HCT116 (cell line): ENCODE results near the gene GTPBP10. TPM values are rescaled to one million over a fixed set of nuclear protein-coding genes. Genes with fewer than 3 reads are reported as not detected.

Experiments
- ATAC-seq: fragments of 200-7000 bp; cut with Tn5 transposase; 2 replicates; pipeline ENCODE4 v1.9.1; 2020; ENCODE audit warnings: mild to moderate bottlenecking, moderate library complexity
- BruUV-seq: library from RNA; stranded (reverse); fragments of 400-500 nt; replicated peaks from 2 replicates; lab custom pipeline; 2021; lab: Mats Ljungman, UMichigan
- CTCF ChIA-PET: fragments of 300-600 bp; sonication (Branson Sonifier 250); formaldehyde crosslinking; loops from one replicate; lab custom pipeline; 2021; ENCODE audit warnings: antibody characterized with exemption; lab: Charles Lee
- POLR2A ChIA-PET: fragments of 300-600, 350-600 bp; sonication (Branson Sonifier 250); formaldehyde crosslinking; loops from one replicate; lab custom pipeline; 2021; ENCODE audit warnings: antibody characterized with exemption; lab: Charles Lee
- RAD21 ChIA-PET, 2 experiments: fragments of 300-600 bp; sonication (Branson Sonifier 250); formaldehyde crosslinking; loops; one replicate each; lab custom pipeline; 2023; ENCODE audit warnings: low total read pairs in 2 of 2; ENCODE audit not compliant: uncharacterized antibody in 2 of 2, unreplicated experiment in 2 of 2, low non-redundant PET in 1 of 2; lab: Charles Lee
- DNase-seq: peaks from one replicate; pipeline ENCODE4 v3.0.0-alpha.2; 2010; ENCODE audit warnings: low read depth, low spot score
- H2AFZ ChIP-seq: fragments of 200-600 bp; shearing (Covaris generic), sonication (generic); 2 replicates; pipeline ENCODE4 v1.6.1; 2017; ENCODE audit warnings: low read depth, mixed run types, mixed read lengths, antibody characterized with exemption, low read length; ENCODE audit not compliant: poor library complexity, severe bottlenecking
- H3K27ac ChIP-seq: 2 replicates; pipeline ENCODE4 v1.5.1; 2012; ENCODE audit warnings: low read depth, low read length
- H3K27me3 ChIP-seq: fragments of 200-600 bp; sonication (generic); 2 replicates; pipeline ENCODE4 v1.6.1; 2016; ENCODE audit warnings: mixed run types, low read length, mixed read lengths; ENCODE audit not compliant: insufficient read depth
- H3K36me3 ChIP-seq, 2 experiments: fragments of 200-500 bp in 1 of 2; fragments of 200-600 bp in 1 of 2; sonication (Bioruptor generic) in 1 of 2; sonication (generic) in 1 of 2; 2 replicates each; pipeline versions ENCODE4 v1.5.1 to v1.6.1; 2014 to 2016; ENCODE audit warnings: low read length in 2 of 2, inconsistent platforms in 1 of 2, mixed read lengths in 1 of 2, mixed run types in 1 of 2; ENCODE audit not compliant: insufficient read depth in 2 of 2, control insufficient read depth in 1 of 2
- H3K4me1 ChIP-seq, 2 experiments: fragments of 200-600 bp in 1 of 2; sonication (generic) in 1 of 2; 2 replicates each; pipeline versions ENCODE4 v1.5.1 to v1.6.1; 2012 to 2017; ENCODE audit warnings: low read length in 2 of 2, inconsistent platforms in 1 of 2, mild to moderate bottlenecking in 1 of 2, mixed read lengths in 1 of 2, mixed run types in 1 of 2, moderate library complexity in 1 of 2; ENCODE audit not compliant: insufficient read depth in 2 of 2, control insufficient read depth in 1 of 2
- H3K4me2 ChIP-seq: fragments of 200-600 bp; sonication (generic); 2 replicates; pipeline ENCODE4 v1.6.1; 2017; ENCODE audit warnings: mixed run types, low read length, mixed read lengths
- H3K4me3 ChIP-seq, 2 experiments: fragments of 200-600 bp in 1 of 2; sonication (generic) in 1 of 2; replicated peaks in 1 of 2; 2 replicates each; pipeline ENCODE4 v1.5.1; 2011 to 2016; ENCODE audit warnings: low read length in 2 of 2, control low read depth in 1 of 2, low read depth in 1 of 2, mild to moderate bottlenecking in 1 of 2, mixed read lengths in 1 of 2, mixed run types in 1 of 2
- H3K79me2 ChIP-seq: fragments of 200-600 bp; sonication (generic); 2 replicates; pipeline ENCODE4 v1.6.1; 2017; ENCODE audit warnings: mild to moderate bottlenecking, mixed run types, low read length, moderate library complexity, mixed read lengths; ENCODE audit not compliant: insufficient read depth
- H3K9ac ChIP-seq: fragments of 200-600 bp; sonication (generic); 2 replicates; pipeline ENCODE4 v1.6.1; 2016; ENCODE audit warnings: low read length, mixed read lengths
- H3K9me2 ChIP-seq: fragments of 200-600 bp; sonication (generic), shearing (Covaris generic); 2 replicates; pipeline ENCODE4 v1.6.1; 2017; ENCODE audit warnings: mixed run types, mild to moderate bottlenecking, moderate library complexity; ENCODE audit not compliant: insufficient read depth
- H3K9me3 ChIP-seq, 2 experiments: fragments of 200-500 bp in 1 of 2; fragments of 200-600 bp in 1 of 2; sonication (Bioruptor generic) in 1 of 2; sonication (generic) in 1 of 2; 2 replicates each; pipeline ENCODE4 v1.6.1; 2014 to 2017; ENCODE audit warnings: low read length in 2 of 2, mixed read lengths in 2 of 2, inconsistent platforms in 1 of 2, low read depth in 1 of 2, mild to moderate bottlenecking in 1 of 2, mixed run types in 1 of 2, moderate library complexity in 1 of 2; ENCODE audit not compliant: control insufficient read depth in 1 of 2, insufficient read depth in 1 of 2
- H4K20me1 ChIP-seq: fragments of 200-600 bp; sonication (generic), shearing (Covaris generic); 2 replicates; pipeline ENCODE4 v1.6.1; 2017; ENCODE audit warnings: mixed run types, mild to moderate bottlenecking, moderate library complexity; ENCODE audit not compliant: insufficient read depth
- EGR1 ChIP-seq: IDR thresholded peaks from 2 replicates; pipeline ENCODE4 v1.6.1; 2012; ENCODE audit warnings: low read depth
- EZH2phosphoT487 ChIP-seq: fragments of 200-600 bp; IDR thresholded peaks from 2 replicates; pipeline ENCODE4 v1.6.1; 2018; ENCODE audit warnings: antibody characterized with exemption, borderline replicate concordance
- POLR2A ChIP-seq: IDR thresholded peaks from 2 replicates; pipeline ENCODE4 v1.7.0; 2011; ENCODE audit warnings: borderline replicate concordance; ENCODE audit not compliant: insufficient read depth, insufficient read length; ENCODE audit errors: extremely low read depth
- REST ChIP-seq: IDR thresholded peaks from 2 replicates; pipeline ENCODE4 v1.6.1; 2012; ENCODE audit warnings: low read depth
- SIN3A ChIP-seq: IDR thresholded peaks from 2 replicates; pipeline ENCODE4 v1.6.1; 2012; ENCODE audit warnings: low read depth
- ZNF274 ChIP-seq: fragments of 200-500 bp; sonication (Bioruptor generic); IDR thresholded peaks from 2 replicates; pipeline ENCODE4 v1.6.1; 2014; ENCODE audit warnings: mild to moderate bottlenecking, low read depth, low read length, inconsistent platforms
- intact Hi-C: fragments of 100-400 bp; cut with micrococcal nuclease; formaldehyde crosslinking; loops from 2 replicates; pipeline ENCODE4 v1.10.0; 2022
- total RNA-seq: library from RNA; stranded (reverse); gene quantifications from one replicate; pipeline ENCODE4 v1.2.1, GENCODE V29; 2021; ENCODE audit not compliant: unreplicated experiment
- TF ChIP-seq, protein P1 (sequence below): IDR thresholded peaks from 2 replicates; pipeline ENCODE4 v1.6.1; 2012

Gene GTPBP10
- total RNA-seq, 1 experiment from 2014 or later: 36.7 TPM

- Histone ChIP-seq H3K4me1 (peaks cover 0 to 13% of the 10 kb centered on the region in 2 experiments; a peak in 2 of 4 replicates), H3K9me3 (no peaks in the 10 kb centered on the region), H2AFZ (no peak overlapping the region), H3K36me3 (peaks cover 0 to 19% of the 10 kb centered on the region in 2 experiments; a peak in 2 of 4 replicates), H3K9ac (no peak overlapping the region), H3K79me2 (peaks cover 8% of the 10 kb centered on the region), H3K9me2 (no peaks in the 10 kb centered on the region), H3K27me3 (no peaks in the 10 kb centered on the region), H4K20me1 (no peaks in the 10 kb centered on the region), H3K27ac (no peak overlapping the region), H3K4me2 (no peak overlapping the region), H3K4me3 (no peak overlapping the region)
- no peak for ATAC-seq
- DNase-seq: no peak
- no TSS peak for BruUV-seq
- RAD21 ChIA-PET: no interaction called here
- CTCF ChIA-PET: no interaction called here
- TF ChIP-seq, protein P1, sequence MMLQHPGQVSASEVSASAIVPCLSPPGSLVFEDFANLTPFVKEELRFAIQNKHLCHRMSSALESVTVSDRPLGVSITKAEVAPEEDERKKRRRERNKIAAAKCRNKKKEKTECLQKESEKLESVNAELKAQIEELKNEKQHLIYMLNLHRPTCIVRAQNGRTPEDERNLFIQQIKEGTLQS: no peak
- TF ChIP-seq REST (no peak), EGR1 (no peak), POLR2A (no peak), ZNF274 (no peak), EZH2phosphoT487 (no peak), SIN3A (no peak)
- POLR2A ChIA-PET: no interaction called here
- intact Hi-C loops: no loop called here
Measured at GRCh38 chr7:90409667-90410066, 63.2 kb downstream of the GTPBP10 start.
